ENCODE measurements around the gene TMEM89. TPM values are rescaled to one million over a fixed set of nuclear protein-coding genes. Genes with fewer than 3 reads are reported as not detected.

Gene TMEM89
- total and polyA plus RNA-seq, 2 of the 13 experiments (the other 11 are each of a cell fraction or from before 2014, with no cell fraction given) = 0.31 to 0.59 TPM

- TF ChIP-seq HBP1 (CRISPR knock-in tag; IDR thresholded peaks at IDR 0.05; ENCODE audit: low read depth) (peak; percentile 12; the same call in 1 of the 2 replicates), SOX6 (IDR thresholded peaks at IDR 0.05) (no peak), SOX6 (CRISPR knock-in tag; IDR thresholded peaks at IDR 0.05) (peak; percentile 97), NCOR1 (IDR thresholded peaks at IDR 0.05; ENCODE audit: borderline replicate concordance, low read length) (peak; percentile 49; the same call in 1 of the 2 replicates), HNF4A (CRISPR knock-in tag; IDR thresholded peaks at IDR 0.05) (peak; percentile 43; the same call in 1 of the 2 replicates), SIN3A (IDR thresholded peaks at IDR 0.05; ENCODE audit: borderline replicate concordance, low read depth, low read length) (no peak), RFXANK (CRISPR knock-in tag; IDR thresholded peaks at IDR 0.05) (no peak), SP2 (CRISPR knock-in tag; IDR thresholded peaks at IDR 0.05) (peak; percentile 74), RNF219 (CRISPR knock-in tag; IDR thresholded peaks at IDR 0.05) (no peak), E2F1 (CRISPR knock-in tag; IDR thresholded peaks at IDR 0.05) (peak; percentile 31; the same call in 1 of the 2 replicates), KDM1A (CRISPR knock-in tag; IDR thresholded peaks at IDR 0.05) (no peak), HOXD1 (CRISPR knock-in tag; IDR thresholded peaks at IDR 0.05) (peak; percentile 24; the same call in 1 of the 2 replicates), ZNF3 (CRISPR knock-in tag; IDR thresholded peaks at IDR 0.05) (no peak), SAP130 (CRISPR knock-in tag; IDR thresholded peaks at IDR 0.05; ENCODE audit: low read depth) (peak; percentile 91), ZNF331 (CRISPR knock-in tag; IDR thresholded peaks at IDR 0.05) (peak; percentile 35; the same call in 1 of the 2 replicates), CAMTA2 (CRISPR knock-in tag; IDR thresholded peaks at IDR 0.05; ENCODE audit: borderline replicate concordance) (no peak), LCORL (IDR thresholded peaks at IDR 0.05) (no peak), LCORL (CRISPR knock-in tag; IDR thresholded peaks at IDR 0.05) (peak; percentile 57; the same call in 1 of the 2 replicates), ZNF10 (CRISPR knock-in tag; IDR thresholded peaks at IDR 0.05; ENCODE audit: borderline replicate concordance, low read depth) (no peak), TSC22D2 (CRISPR knock-in tag; IDR thresholded peaks at IDR 0.05; ENCODE audit: borderline replicate concordance) (no peak), ZMYM4 (CRISPR knock-in tag; IDR thresholded peaks at IDR 0.05) (peak; percentile 81), ARID3A (IDR thresholded peaks at IDR 0.05; ENCODE audit: low read depth, low read length) (no peak), ATF5 (CRISPR knock-in tag; IDR thresholded peaks at IDR 0.05; ENCODE audit: low read depth) (no peak), ETV5 (CRISPR knock-in tag; IDR thresholded peaks at IDR 0.05; ENCODE audit: borderline replicate concordance) (peak; percentile 76)
Measured at GRCh38 chr3:48663489-48664312, 42.1 kb upstream of the TMEM89 start (continued).
